Nucleus accumbens (tissue), 56 donors: ENCODE data around the gene MYO10.

Experiments used
- DNase-seq, 56 donors: peaks; one replicate each; lab custom pipeline; 2025; lab: John Stamatoyannopoulos, UW

Gene MYO10

DNA sequence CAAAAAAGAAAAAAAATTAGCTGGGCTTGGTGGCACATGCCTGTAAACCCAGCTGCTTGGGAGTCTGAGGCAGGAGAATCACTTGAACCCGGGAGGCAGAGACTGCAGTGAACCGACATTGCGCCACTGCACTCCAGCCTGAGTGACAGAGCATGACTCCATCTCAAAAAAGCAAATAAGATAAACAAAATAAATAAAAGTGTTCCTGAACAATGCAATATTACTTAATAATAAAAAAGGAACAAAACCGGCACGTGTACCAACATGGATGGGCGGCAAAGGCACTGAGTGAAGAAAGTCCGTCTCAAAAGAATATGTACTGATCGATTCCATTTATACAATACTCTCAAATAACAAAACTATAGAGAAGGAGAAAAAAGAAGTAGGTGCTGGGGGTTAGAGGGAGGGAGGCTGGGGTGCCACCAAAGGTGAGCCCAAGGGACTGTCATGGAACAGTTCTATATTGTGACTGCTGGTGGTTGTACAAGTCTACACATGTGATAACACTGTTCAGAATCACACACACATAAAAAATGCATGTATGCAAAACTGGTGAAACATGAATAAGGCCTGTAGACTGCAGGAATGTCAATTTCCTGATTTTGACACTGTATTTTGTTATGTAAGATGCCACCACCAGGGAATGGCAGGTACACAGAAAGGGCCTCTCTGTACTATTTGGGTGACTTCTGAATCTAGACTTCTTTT is 15.8 kb downstream of the MYO10 start:
- DNase-seq = no peak

DNA sequence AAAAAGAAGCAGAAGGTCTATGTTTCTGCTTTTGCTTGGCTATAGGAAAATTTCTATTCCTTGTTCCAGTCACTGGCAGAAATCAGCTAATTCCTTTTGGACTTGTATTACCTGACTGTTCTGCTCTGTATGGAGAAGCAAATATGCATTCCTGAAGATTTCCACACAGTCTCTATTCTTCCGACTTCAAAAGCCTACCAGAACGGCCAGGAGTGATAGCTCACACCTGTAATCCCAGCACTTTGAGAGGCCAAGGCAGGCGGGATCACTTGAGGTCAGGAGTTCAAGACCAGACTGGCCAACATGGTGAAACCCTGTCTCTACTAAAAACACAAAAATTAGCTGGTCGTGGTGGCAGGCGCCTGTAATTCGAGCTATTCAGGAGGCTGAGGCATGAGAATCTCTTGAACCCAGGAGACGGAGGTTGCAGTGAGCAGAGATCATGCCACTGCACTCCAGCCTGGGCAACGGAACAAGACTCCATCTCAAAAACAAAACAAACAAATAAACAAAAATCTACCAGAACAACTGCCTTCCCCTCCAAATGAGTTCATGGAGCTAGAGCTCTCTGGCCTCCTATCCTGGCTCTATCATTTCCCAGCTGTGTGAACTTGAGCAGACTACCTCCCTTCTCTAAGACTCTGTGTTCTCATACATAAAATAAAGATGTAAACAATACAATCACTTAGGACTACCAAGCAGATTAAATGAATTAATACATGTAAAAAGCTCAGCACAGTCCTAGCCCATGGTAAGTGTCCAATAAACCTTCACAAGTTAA is 17.0 kb downstream of the MYO10 start:
- no peak for DNase-seq

DNA sequence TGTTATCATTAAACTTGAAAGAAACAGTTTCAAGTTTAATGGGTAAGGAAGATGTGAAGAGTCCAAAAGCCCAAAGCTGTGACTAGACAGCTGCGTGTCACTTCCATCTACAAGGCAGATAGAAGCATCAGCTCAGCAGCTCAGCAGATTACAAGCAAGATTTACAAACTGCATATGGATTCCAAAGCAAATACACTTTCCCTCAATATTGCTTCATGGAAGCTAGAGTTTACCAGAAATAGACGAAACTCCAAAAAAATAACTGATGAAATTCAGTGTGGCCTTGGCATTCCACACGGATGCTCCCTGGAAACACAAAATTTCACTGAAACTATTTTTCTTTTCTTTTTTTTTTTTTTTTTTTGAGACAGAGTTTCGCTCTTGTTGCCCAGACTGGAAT is 17.9 kb downstream of the MYO10 start:
- no peak for DNase-seq

DNA sequence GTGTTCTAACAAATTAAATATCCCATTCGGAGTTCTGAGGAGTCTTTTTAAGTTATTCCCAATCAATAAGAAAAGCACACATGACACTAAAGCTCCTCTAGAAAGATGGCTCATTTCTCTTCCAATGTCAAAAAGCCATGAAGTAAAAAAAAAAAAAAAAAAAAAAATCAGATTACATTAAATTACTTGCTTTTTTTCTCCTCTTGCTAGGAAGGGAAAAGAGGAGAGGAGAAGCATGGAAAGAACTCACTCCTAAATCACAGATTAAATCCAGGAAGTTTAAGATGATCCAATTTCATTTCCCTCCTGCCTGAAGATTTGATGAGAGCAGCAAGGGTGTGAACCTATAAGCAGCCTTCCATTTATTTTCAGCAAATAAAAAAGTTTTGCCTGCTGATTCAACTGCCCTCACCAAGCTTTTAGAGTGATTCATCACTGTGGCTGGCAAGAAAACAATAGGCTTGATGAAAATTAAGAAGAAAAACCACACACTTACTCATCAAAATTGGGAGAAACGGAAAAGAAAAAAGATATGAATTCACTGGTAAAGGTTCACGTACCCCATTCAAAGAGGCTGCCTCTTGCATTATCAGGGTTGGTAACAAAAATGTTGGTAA is 19.7 kb downstream of the MYO10 start:
- no peak for DNase-seq

DNA sequence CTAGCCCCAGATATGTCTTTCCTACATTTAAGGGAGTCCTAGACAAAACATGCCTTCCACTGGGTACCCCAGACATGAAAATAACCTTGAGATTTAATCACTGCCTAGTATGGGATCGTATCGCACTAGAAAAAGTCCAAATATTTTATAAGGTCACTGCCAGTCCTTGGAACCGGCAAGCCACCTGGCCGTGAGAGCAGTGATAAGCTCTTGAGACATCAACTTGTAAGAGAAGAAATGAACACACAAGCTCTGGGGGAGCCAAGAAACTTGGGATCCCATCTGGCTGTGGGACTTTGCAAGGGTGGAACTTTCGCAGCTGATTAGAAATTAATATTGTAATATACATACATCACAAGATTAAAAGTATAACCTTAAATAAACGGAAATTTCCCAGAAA is 21.5 kb downstream of the MYO10 start:
- DNase-seq = no peak

DNA sequence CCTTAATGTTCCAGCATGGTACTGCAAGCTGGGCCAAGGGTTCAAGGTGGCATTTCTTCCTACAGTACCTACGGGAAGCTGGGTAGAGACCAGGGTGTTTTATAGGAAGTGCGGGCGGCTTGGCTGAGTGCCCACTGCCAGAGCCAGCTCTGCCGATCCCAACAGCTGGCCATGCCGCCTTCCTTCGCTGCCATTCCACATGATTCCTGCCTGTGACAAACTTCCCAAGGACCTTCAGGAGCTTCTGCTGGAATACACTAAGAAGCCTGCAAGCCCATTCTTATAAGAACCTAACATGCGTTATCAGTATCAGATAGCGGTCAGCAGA is 22.0 kb downstream of the MYO10 start:
- DNase-seq = no peak

DNA sequence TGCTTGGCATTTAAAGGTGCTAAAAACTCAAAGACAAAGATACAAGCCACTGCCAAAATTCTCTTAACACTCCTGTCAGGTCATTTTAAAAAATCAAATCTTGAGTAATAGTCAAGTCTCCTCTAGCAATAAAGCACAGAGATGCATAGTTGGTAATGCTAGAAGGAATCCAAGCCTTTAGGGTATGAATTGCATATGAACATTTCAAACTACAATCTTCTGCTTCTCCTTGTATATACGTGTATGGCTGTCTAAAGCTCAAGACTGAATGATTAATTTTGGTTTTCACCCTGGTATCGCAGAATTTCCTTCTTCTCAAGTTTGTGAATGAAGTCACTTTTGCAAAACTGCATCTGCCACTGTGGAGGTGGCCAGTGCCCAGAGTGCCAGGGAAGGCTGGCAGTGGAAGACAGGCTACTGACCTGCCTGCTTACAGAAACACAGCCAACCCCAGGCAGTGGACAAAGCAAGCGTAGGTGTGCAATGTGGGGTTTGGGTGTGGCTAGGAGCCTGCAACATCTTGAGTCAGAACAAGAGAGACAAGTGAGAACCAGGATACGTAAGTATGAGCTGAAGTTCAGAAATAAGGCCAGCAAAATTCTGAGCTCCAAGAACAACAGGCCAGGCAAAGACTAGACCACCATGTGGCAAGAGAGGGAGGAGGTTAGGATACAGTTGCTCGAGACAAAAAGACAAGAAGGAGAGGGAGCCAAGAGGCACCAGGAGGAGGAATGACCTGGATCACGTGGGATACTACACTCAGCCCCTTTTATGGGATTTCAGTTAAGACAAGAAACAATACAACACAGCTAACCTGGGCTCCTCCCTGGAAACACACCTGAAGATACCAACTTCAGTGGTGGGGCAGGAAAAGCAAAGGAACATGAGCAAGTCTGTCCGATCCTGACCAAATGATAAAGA is 22.6 kb downstream of the MYO10 start:
- no peak for DNase-seq

DNA sequence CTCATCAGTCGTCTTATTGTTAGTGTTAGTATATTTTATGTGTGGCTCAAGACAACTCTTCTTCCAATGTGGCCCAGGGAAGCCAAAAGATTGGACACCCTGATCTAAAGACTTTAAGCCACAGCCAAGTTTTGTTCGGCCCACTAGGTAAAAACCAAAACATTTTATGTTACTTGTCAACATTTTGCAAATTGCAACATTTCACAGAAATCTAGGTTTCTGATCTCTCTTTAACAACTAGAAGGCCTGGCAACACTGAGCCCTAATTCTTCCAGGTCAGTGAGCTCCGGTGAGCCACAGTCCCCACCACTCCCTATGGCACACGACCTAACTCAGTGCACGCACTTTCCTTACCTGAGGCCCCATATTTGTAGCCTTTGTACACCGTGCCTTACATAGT is 24.0 kb downstream of the MYO10 start:
- no peak for DNase-seq

DNA sequence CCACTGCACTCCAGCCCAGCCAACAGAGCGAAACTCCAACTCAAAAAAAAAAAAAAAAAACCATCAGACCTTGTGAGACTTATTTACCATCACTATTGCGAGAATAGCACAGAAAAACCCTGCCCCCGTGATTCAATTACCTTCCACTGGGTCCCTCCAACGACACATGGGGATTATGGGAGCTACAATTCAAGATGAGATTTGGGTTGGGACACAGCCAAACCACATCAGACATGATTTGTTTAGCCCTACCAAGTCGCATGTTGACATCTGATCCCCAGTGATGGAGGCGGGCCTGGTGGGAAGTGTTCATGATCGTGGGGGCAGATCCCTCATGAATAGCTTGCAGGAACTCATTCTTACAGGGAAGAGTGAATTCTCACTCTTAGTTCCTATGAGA is 26.6 kb downstream of the MYO10 start:
- DNase-seq = no peak

DNA sequence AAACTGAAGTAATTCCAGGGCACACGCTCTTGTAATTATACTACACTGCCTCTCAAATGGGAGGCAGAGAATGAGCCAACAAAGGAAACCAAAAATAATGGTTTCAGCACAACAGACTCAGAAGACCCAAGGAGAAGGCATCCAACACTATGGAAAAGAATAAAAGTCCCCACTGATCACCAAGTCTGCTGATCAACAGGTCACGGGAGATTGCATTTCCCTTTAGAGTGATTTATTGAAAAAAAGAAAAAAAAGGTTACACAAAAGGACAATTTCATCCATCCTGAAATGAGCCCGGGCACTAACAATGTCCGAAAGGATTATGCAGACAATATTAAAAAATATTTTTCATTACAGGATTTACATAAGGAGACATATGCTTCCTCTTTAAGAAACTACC is 28.8 kb downstream of the MYO10 start:
- no peak for DNase-seq

DNA sequence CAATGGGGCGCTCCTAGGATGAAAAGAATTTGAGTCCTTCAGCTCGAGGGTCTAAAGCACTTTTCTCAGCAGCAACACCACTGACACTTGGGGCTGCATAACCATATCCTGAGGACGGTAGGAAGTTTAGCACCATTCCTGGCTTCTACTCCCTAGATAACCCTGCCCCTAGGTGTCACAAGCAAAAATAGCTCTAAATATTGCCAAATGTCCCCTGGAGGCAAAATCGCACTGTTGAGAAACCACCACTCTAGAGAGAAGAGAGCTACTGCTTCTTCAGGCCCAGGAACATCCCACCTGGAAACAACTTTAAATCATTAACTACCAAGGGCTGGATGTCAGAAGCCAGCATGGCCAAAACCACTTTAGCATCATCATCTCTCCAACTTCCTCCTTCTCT is 29.8 kb downstream of the MYO10 start:
- no peak for DNase-seq

DNA sequence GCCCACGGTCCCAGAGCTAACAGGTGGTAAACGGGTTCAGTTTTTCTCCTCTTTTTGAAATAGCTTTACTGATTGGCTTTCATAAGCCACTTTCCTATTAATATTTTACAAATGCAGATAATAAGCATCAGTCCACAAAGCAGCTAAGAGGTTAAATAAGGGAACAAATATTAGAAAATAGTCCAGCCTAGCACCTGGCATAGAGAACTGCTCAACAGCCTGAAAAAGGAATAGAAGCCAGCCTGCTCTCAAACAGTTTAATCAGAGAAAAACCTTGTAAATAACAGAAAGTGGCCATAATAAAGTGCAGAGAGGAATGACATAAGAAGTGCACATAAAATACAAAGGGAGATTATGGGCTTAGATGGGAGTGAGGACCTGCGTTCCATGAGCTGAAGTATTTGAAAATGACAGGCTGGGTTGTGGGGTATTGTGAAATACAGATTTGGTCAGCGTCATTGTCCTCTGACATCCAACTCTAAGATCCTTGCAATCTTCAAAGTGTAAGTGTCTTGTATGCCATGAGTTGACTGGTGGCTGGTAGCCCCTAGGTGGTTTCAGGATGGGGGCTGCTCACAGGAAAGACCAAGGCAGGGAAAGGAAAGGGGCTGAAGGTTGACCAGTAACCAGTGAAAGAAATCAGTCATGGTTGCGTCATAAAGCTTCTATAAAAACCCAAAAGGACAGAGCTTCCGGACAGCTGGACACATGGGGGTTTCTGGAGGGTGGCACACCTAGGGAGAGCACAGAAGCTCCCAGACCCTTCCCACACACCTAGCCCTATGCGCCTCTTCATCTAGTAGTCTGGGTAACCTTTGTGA is 32.4 kb downstream of the MYO10 start:
- no peak for DNase-seq

DNA sequence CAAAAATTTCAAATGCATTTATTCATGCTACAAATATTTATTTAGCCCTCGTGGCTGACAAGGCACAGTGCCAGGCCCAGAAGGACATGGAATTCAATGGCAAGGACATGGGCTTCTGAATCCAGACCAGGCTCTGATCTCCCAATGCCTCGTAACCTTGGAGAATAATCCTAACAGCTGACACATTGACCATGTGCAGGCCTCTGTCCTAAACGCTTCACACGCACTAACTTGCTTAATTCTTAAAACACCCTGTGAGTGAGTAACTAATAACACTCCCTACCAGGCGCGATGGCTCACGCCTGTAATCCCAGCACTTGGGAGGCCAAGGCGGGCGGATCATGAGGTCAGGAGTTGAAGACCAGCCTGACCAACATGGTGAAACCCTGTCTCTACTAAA is 33.2 kb downstream of the MYO10 start:
- DNase-seq = no peak

DNA sequence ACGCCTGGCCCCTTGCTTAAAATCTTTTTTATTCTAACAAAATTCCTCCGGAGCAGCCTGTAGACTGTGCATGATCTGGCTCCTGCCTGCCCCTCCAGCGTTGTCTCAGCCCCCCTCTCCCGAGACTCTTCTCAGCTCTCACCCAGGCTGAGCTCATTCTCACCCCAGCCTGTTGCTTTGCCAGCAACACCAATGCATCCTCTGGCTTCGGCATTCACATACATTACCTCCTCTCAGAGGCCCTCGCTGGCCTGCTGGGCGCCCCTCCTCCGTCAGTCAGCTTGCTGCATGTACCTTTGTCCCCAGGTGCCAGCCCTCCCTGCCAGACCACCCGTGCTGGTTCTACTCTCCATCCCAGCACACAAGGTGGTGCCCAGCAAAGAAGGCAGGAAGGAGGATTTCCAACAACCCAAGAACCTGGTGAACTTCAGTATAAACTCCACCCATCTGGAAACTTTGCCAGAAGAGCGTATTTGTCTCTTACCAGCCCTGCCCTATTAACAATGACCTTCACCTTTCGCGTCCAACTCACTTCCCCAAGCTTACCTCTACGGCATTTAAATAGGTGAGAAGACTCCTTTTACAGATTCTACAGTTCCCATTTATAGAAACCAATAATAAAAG is 35.0 kb downstream of the MYO10 start:
- DNase-seq = no peak

DNA sequence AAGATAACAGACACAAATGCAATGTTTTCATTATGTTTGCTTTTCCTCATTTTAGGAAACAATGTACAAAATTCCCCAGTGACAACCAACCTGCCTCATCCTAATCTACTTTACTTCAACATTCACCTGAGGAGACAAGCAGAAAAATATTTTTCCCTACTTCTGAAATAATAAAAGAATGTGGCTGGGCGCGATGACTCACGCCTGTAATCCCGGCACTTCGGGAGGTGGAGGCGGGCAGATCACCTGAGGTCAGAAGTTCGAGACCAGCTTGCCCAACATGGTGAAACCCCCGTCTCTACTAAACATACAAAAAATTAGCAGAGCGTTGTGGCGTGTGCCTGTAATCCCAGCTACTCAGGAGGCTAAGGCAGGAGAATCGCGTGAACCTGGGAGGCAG is 36.9 kb downstream of the MYO10 start:
- DNase-seq = no peak

DNA sequence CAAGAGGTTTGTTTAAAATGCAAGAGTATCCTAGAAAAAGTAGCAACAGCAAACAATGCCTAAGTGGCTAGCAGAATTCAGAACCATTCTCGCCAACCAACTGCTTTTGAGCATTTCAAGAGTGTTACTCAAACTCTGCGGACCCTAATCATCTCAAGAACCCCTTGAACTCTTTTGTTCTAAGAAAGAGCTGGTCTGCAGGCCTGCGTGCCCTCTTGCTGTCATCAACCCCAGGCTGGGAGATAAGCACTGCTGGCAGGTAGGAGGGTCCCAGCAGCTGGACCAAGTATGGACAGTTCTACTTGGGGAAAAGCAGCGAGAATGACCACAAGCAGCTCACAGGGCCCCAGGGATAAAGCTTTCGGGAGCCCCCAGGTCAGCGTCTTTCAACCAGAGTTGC is 38.3 kb downstream of the MYO10 start:
- DNase-seq = no peak

DNA sequence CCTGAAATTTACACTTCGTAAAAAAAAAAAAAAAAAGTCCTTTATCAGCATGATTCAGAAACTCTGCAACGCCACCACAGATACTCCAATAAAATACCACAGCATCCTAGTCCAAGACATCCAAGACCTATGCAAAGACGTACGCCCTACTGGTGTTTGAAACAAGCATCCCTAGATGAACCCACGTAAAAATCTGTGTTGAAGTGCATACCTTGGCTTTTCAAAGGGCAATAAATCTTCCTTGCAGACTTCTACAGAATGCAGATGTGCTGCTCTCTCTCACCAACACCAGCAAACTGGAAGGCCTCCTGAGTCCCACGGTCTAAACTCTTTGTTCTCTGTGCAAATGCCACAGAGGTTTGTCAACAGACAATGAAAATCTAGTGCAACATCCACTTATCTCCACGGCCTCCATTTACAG is 38.8 kb downstream of the MYO10 start:
- DNase-seq = no peak

DNA sequence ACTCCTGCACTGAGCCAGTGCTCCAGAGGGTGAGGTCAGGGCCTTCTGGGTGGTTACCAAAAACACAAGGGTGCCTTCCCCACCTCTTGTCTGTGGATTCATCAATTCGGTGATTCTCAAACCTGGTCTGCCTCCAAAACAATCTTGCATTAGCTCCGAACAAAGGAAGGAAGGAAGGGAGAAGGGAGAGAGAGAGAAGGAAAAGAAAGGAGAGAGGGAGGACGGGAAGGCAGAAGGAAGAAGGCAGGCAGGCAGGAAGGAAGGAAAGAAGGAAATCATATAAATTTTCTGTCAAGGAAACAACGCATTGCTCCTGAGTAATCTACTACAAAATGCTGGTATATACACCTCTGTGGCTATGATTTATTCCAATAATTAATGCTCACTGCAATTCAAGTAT is 39.3 kb downstream of the MYO10 start:
- no peak for DNase-seq

DNA sequence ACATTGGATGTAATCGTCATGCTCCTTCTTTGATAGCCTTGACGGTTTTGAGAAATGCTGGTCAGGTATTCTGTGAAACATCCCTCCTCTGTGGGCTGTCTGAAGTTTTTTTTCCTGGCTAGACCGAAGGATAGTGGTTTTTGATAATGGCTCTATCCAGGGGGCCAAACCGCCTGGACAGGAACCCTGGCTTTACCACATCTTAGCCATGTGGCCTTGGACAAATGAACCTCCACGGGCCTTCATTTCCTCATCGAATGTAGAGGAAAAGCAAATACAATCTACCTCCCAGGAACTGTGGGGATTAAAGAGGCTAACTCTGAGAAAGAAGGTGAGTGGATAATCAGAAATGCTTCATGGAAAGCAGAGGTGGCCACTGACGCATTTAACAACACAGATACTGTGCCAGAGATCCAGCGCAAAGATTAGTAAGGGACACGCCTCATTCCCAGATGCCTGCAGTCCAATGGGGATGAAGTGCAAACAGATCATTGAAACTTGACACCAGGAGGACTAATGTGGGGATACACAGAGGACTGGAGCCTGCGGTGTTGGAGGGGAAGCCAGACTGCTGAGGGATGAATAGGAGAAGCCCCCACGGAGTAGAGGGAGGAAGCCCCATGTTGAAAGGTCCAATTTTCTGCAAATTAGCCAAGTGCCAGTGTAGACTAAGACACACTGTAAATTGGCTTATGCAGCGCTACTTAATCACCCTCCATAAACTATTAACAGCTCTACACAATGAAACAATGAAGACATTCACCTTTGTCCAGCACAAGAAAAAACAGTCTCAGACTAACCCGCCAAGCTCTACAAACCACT is 41.6 kb downstream of the MYO10 start:
- DNase-seq = no peak
